Stimulated activated CD4-positive, alpha-beta T cell treated with anti-CD3 and anti-CD28 coated beads, Interleukin-15, amount 100 ng/mL, for 1 hour (primary cell): ENCODE data around the gene CMKLR1.

Experiments
- DNase-seq, 2 donors: peaks; one replicate each; pipeline ENCODE4 v3.0.0-alpha.2; 2020; ENCODE audit warnings: low read depth in 1 of 2, low spot score in 1 of 2

The CMKLR1 gene

GRCh38 chr12:108337235-108338223 is 1.6 kb downstream of the CMKLR1 start:
- DNase-seq = no peak

- no peak for DNase-seq
Observed at GRCh38 chr12:108335349-108336119, 3.6 kb downstream of the CMKLR1 start.

GRCh38 chr12:108333898-108334699 is 5.0 kb downstream of the CMKLR1 start:
- no peak for DNase-seq

GRCh38 chr12:108332791-108333382 is 6.2 kb downstream of the CMKLR1 start:
- DNase-seq = no peak

GRCh38 chr12:108328420-108328819 is 10.7 kb downstream of the CMKLR1 start:
- no peak for DNase-seq

- no peak for DNase-seq
Observed at GRCh38 chr12:108327621-108328344, 11.3 kb downstream of the CMKLR1 start.

- DNase-seq = no peak
Observed at GRCh38 chr12:108326254-108326750, 12.8 kb downstream of the CMKLR1 start.

- no peak for DNase-seq
Observed at GRCh38 chr12:108325549-108325948, 13.6 kb downstream of the CMKLR1 start.

- DNase-seq = no peak
Observed at GRCh38 chr12:108325018-108325358, 14.1 kb downstream of the CMKLR1 start.

- DNase-seq = no peak
Observed at GRCh38 chr12:108324351-108325017, 14.6 kb downstream of the CMKLR1 start.

- DNase-seq = no peak
Observed at GRCh38 chr12:108323581-108323980, 15.5 kb downstream of the CMKLR1 start.

GRCh38 chr12:108322998-108323397 is 16.1 kb downstream of the CMKLR1 start:
- DNase-seq = no peak

- no peak for DNase-seq
Observed at GRCh38 chr12:108321688-108322087, 17.4 kb downstream of the CMKLR1 start.

GRCh38 chr12:108320507-108321293 is 18.4 kb downstream of the CMKLR1 start:
- DNase-seq = no peak

GRCh38 chr12:108319277-108320234 is 19.6 kb downstream of the CMKLR1 start:
- DNase-seq = no peak

- no peak for DNase-seq
Observed at GRCh38 chr12:108318472-108319275, 20.4 kb downstream of the CMKLR1 start.
